Karpas-422 (cell line): ENCODE measurements around the gene NTN3. TPM values are rescaled to one million over a fixed set of nuclear protein-coding genes. Genes with fewer than 3 reads are reported as not detected.
A peak's percentile ranks its signal among the peaks of the same experiment; 100 is the strongest.

Experiments
- DNase-seq: peaks from one replicate; pipeline ENCODE4 v3.0.0-alpha.2; 2015
- H2AFZ ChIP-seq: fragments of 200-600 bp; sonication (generic); 2 replicates; pipeline ENCODE4 v1.6.1; 2014; ENCODE audit warnings: antibody characterized with exemption, low read length, mixed read lengths
- H3K27ac ChIP-seq: fragments of 200-600 bp; sonication (generic); 2 replicates; pipeline ENCODE4 v1.5.1; 2014; ENCODE audit warnings: mild to moderate bottlenecking, low read length, moderate library complexity
- H3K27me3 ChIP-seq: fragments of 200-600 bp; sonication (generic); 2 replicates; pipeline ENCODE4 v1.6.1; 2014; ENCODE audit warnings: low read length, mixed read lengths
- H3K36me3 ChIP-seq: fragments of 200-600 bp; sonication (generic); 2 replicates; pipeline ENCODE4 v1.6.1; 2014; ENCODE audit warnings: low read length, mixed read lengths; ENCODE audit not compliant: insufficient read depth
- H3K4me1 ChIP-seq: fragments of 200-600 bp; sonication (generic); 2 replicates; pipeline ENCODE4 v1.6.1; 2014; ENCODE audit warnings: mild to moderate bottlenecking, low read length, mixed read lengths
- H3K4me2 ChIP-seq: fragments of 200-600 bp; sonication (generic); 2 replicates; pipeline ENCODE4 v1.6.1; 2014; ENCODE audit warnings: low read length, low read depth, mild to moderate bottlenecking; ENCODE audit not compliant: poor library complexity, severe bottlenecking
- H3K4me3 ChIP-seq: fragments of 200-600 bp; sonication (generic); 2 replicates; pipeline ENCODE4 v1.5.1; 2014; ENCODE audit warnings: mild to moderate bottlenecking, antibody characterized with exemption, low read length, mixed read lengths
- H3K79me2 ChIP-seq: fragments of 200-600 bp; sonication (generic); 2 replicates; pipeline ENCODE4 v1.6.1; 2014; ENCODE audit warnings: mild to moderate bottlenecking, low read length, mixed read lengths
- H3K9ac ChIP-seq: fragments of 200-600 bp; sonication (generic); 2 replicates; pipeline ENCODE4 v1.6.0; 2014; ENCODE audit warnings: low read length
- H3K9me2 ChIP-seq: fragments of 200-600 bp; sonication (generic), shearing (Covaris generic); replicated peaks from 2 replicates; pipeline ENCODE4 v1.6.0; 2014; ENCODE audit warnings: mild to moderate bottlenecking, low read length, moderate library complexity; ENCODE audit not compliant: insufficient read depth
- H3K9me3 ChIP-seq: fragments of 300-700, 200-600 bp; sonication (generic); 2 replicates; pipeline ENCODE4 v1.6.1; 2014; ENCODE audit warnings: low read length, mixed read lengths
- H4K20me1 ChIP-seq: fragments of 200-600 bp; sonication (generic); 2 replicates; pipeline ENCODE4 v1.6.1; 2014; ENCODE audit warnings: mild to moderate bottlenecking, antibody characterized with exemption, low read length, low read depth; ENCODE audit not compliant: insufficient read depth
- total RNA-seq: library from RNA; depleted of rRNA; stranded (reverse); fragments of >200 nt; shearing (Covaris generic); gene quantifications from 2 replicates; pipeline ENCODE4 v1.2.3, GENCODE V29; 2014; ENCODE audit warnings: low replicate concordance

Gene NTN3
- total RNA-seq, 1 experiment from 2014 or later = 0.45 TPM

- Histone ChIP-seq H3K4me3 (no peak overlapping the region), H3K27me3 (no peaks in the 10 kb centered on the region), H3K9me2 (no peaks in the 10 kb centered on the region), H3K4me2 (no peak overlapping the region), H4K20me1 (0 out of 2 replicates have a peak, but pooled peaks cover 6% of the 10 kb centered on the region), H2AFZ (no peak overlapping the region), H3K9me3 (no peaks in the 10 kb centered on the region), H3K27ac (no peak overlapping the region), H3K36me3 (peaks cover 2% of the 10 kb centered on the region; the same call in 1 of the 2 replicates), H3K79me2 (no peaks in the 10 kb centered on the region; the same call in 1 of the 2 replicates), H3K9ac (no peak overlapping the region), H3K4me1 (peaks cover 8% of the 10 kb centered on the region)
- no peak for DNase-seq
Observed at GRCh38 chr16:2497116-2497630, 26.1 kb downstream of the NTN3 start.

GRCh38 chr16:2497695-2498484 lies 26.8 kb downstream of the NTN3 start:
- DNase-seq = no peak
- no peaks in the 10 kb centered on the region for H3K27me3 ChIP-seq
- no peak overlapping the region for H3K4me2 ChIP-seq
- no peak overlapping the region for H2AFZ ChIP-seq
- H4K20me1 ChIP-seq = 0 out of 2 replicates have a peak, but pooled peaks cover 6% of the 10 kb centered on the region
- H3K4me1 ChIP-seq = peaks cover 8% of the 10 kb centered on the region
- no peaks in the 10 kb centered on the region for H3K9me3 ChIP-seq
- no peak overlapping the region for H3K27ac ChIP-seq
- no peak overlapping the region for H3K4me3 ChIP-seq
- no peaks in the 10 kb centered on the region for H3K79me2 ChIP-seq
- H3K9ac ChIP-seq = no peak overlapping the region
- peaks cover 2% of the 10 kb centered on the region; the same call in 1 of the 2 replicates for H3K36me3 ChIP-seq
- H3K9me2 ChIP-seq = no peaks in the 10 kb centered on the region

- H3K27ac ChIP-seq = no peak overlapping the region
- no peaks in the 10 kb centered on the region for H3K9me3 ChIP-seq
- H2AFZ ChIP-seq = no peak overlapping the region
- H4K20me1 ChIP-seq = 0 out of 2 replicates have a peak, but pooled peaks cover 6% of the 10 kb centered on the region
- H3K9me2 ChIP-seq = no peaks in the 10 kb centered on the region
- no peak overlapping the region for H3K4me3 ChIP-seq
- H3K4me2 ChIP-seq = no peak overlapping the region
- DNase-seq = no peak
- H3K9ac ChIP-seq = no peak overlapping the region
- H3K4me1 ChIP-seq = peaks cover 8% of the 10 kb centered on the region
- no peaks in the 10 kb centered on the region for H3K79me2 ChIP-seq
- peaks cover 2% of the 10 kb centered on the region; the same call in 1 of the 2 replicates for H3K36me3 ChIP-seq
- H3K27me3 ChIP-seq = no peaks in the 10 kb centered on the region
Observed at GRCh38 chr16:2498531-2499253, 27.6 kb downstream of the NTN3 start.

GRCh38 chr16:2499454-2499853 lies 28.4 kb downstream of the NTN3 start:
- H3K4me1 ChIP-seq = peaks cover 8% of the 10 kb centered on the region
- no peak overlapping the region for H3K9ac ChIP-seq
- no peak overlapping the region for H2AFZ ChIP-seq
- no peak overlapping the region for H3K4me3 ChIP-seq
- no peaks in the 10 kb centered on the region for H3K27me3 ChIP-seq
- H3K27ac ChIP-seq = no peak overlapping the region
- no peak overlapping the region for H3K4me2 ChIP-seq
- peaks cover 2% of the 10 kb centered on the region; the same call in 1 of the 2 replicates for H3K36me3 ChIP-seq
- H4K20me1 ChIP-seq = 0 out of 2 replicates have a peak, but pooled peaks cover 6% of the 10 kb centered on the region
- no peak for DNase-seq
- H3K9me3 ChIP-seq = no peaks in the 10 kb centered on the region
- H3K79me2 ChIP-seq = no peaks in the 10 kb centered on the region
- no peaks in the 10 kb centered on the region for H3K9me2 ChIP-seq

- peaks cover 8% of the 10 kb centered on the region for H3K4me1 ChIP-seq
- no peak for DNase-seq
- no peak overlapping the region for H3K4me2 ChIP-seq
- H3K36me3 ChIP-seq = peaks cover 2% of the 10 kb centered on the region; the same call in 1 of the 2 replicates
- H3K27me3 ChIP-seq = no peaks in the 10 kb centered on the region
- no peak overlapping the region for H3K4me3 ChIP-seq
- H3K9ac ChIP-seq = no peak overlapping the region
- H3K79me2 ChIP-seq = no peaks in the 10 kb centered on the region
- H4K20me1 ChIP-seq = 0 out of 2 replicates have a peak, but pooled peaks cover 6% of the 10 kb centered on the region
- H3K9me2 ChIP-seq = no peaks in the 10 kb centered on the region
- H3K9me3 ChIP-seq = no peaks in the 10 kb centered on the region
- no peak overlapping the region for H2AFZ ChIP-seq
- H3K27ac ChIP-seq = no peak overlapping the region
Observed at GRCh38 chr16:2499890-2500429, 28.9 kb downstream of the NTN3 start.

GRCh38 chr16:2500430-2500917 lies 29.4 kb downstream of the NTN3 start:
- Histone ChIP-seq H3K4me1 (peaks cover 8% of the 10 kb centered on the region), H4K20me1 (0 out of 2 replicates have a peak, but pooled peaks cover 6% of the 10 kb centered on the region), H3K9me2 (no peaks in the 10 kb centered on the region), H3K9me3 (no peaks in the 10 kb centered on the region), H3K36me3 (peaks cover 2% of the 10 kb centered on the region; the same call in 1 of the 2 replicates), H2AFZ (no peak overlapping the region), H3K4me3 (no peak overlapping the region), H3K79me2 (no peaks in the 10 kb centered on the region), H3K27me3 (no peaks in the 10 kb centered on the region), H3K27ac (no peak overlapping the region), H3K4me2 (no peak overlapping the region), H3K9ac (no peak overlapping the region)
- no peak for DNase-seq

- no peaks in the 10 kb centered on the region for H3K9me2 ChIP-seq
- no peaks in the 10 kb centered on the region for H3K79me2 ChIP-seq
- no peak overlapping the region for H3K4me3 ChIP-seq
- no peaks in the 10 kb centered on the region for H3K27me3 ChIP-seq
- peak overlapping the region; percentile 35 for H3K4me2 ChIP-seq
- peaks cover 2% of the 10 kb centered on the region; the same call in 1 of the 2 replicates for H3K36me3 ChIP-seq
- 0 out of 2 replicates have a peak, but pooled peaks cover 6% of the 10 kb centered on the region for H4K20me1 ChIP-seq
- no peak overlapping the region for H3K27ac ChIP-seq
- DNase-seq = peak; percentile 92
- no peaks in the 10 kb centered on the region for H3K9me3 ChIP-seq
- H3K9ac ChIP-seq = no peak overlapping the region
- H2AFZ ChIP-seq = no peak overlapping the region
- peaks cover 8% of the 10 kb centered on the region for H3K4me1 ChIP-seq
Observed at GRCh38 chr16:2500918-2501750, 30.0 kb downstream of the NTN3 start.
